Jurkat, Clone E6-1 (cell line): ENCODE measurements around the gene PRDX6.

Experiments used
- DNase-seq: peaks from one replicate; pipeline ENCODE4 v3.0.0-alpha.2; 2011; ENCODE audit warnings: low read depth, low spot score
- H3K4me3 ChIP-seq: 2 replicates; pipeline ENCODE4 v1.5.1; 2011; ENCODE audit warnings: mild to moderate bottlenecking, low read length, control low read depth, moderate library complexity

The PRDX6 gene

GRCh38 chr1:173529106-173529505 lies 52.0 kb downstream of the PRDX6 start:
- no peak for DNase-seq
- no peak overlapping the region for H3K4me3 ChIP-seq

GRCh38 chr1:173530795-173531693 lies 53.9 kb downstream of the PRDX6 start:
- no peak for DNase-seq
- H3K4me3 ChIP-seq: no peak overlapping the region

DNA sequence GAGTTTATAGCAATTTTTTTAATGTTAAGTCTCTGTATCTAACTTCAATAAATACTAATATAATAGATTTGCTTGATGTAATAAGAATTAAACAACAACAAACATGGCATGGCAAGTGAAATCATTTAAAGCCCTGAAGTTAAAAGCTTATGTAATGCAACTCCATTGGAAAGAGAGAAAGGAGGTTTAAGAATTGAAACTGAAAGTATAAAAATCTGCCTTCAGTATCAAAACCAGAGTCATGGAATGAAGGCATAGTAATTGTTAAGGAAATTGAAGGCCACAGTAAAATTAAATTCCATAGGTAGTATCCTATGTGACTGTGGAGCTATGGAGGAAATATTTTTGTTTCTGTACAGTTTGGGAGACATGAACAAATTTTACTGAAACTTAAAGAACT lies 55.1 kb downstream of the PRDX6 start:
- DNase-seq: no peak
- no peak overlapping the region for H3K4me3 ChIP-seq

DNA sequence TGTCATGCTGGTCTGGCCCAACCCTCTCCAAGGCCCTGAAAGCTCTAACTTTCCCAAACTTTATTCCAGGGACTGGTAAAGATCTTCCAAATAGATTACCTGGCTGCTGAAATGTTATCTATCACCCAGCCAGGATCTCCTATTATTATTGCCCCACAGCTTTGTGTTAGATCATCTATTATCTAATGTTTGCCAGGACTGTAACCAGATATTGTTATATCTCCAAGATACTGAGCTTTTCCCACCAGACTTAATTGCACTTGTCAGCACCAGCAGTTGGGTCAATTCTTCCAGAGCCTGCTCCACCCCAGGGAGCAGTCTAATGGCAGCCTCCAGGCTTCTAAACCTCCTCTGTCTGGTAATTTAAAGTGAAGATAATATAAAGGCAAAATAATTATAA lies 59.1 kb downstream of the PRDX6 start:
- H3K4me3 ChIP-seq: no peak overlapping the region
- no peak for DNase-seq
